Lower leg skin (tissue), 3 donors: Measurements from ENCODE around the gene BPIFA2.

Experiments
- POLR2A ChIP-seq, 2 donors: fragments of 450-650 bp; IDR thresholded peaks; one replicate each; pipeline ENCODE4 v1.6.1; 2016 to 2017; ENCODE audit warnings: antibody characterized with exemption in 2 of 2, mild to moderate bottlenecking in 1 of 2, moderate library complexity in 1 of 2
- TF ChIP-seq, protein P1 (sequence below), 3 donors: fragments of 450-650 bp; IDR thresholded peaks; one replicate each; pipeline ENCODE4 v1.5.1; 2016; ENCODE audit warnings: antibody characterized with exemption in 3 of 3, mild to moderate bottlenecking in 3 of 3, moderate library complexity in 2 of 3

DNA sequence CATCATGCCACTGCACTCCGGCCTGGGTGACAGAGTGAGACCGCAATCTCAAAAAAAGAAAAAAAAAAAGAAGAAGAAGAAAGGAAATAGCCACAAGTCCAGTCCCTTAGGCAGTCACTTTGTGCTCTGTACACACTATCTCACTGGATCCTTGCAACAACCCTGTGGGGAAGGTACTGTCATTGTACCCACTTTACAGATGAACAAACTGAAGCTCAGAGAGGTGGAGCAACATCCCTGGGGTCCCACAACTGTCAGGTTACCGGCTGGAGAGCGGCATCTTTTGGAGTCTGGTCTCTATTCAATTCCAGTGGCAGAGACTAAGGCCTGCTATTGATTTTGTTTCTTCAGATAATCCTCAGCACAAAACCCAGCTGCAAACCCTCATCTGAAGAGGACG lies 12.2 kb downstream of the BPIFA2 start:
- no peak for TF ChIP-seq POLR2A (IDR thresholded peaks at IDR 0.05)
- TF ChIP-seq, protein P1, sequence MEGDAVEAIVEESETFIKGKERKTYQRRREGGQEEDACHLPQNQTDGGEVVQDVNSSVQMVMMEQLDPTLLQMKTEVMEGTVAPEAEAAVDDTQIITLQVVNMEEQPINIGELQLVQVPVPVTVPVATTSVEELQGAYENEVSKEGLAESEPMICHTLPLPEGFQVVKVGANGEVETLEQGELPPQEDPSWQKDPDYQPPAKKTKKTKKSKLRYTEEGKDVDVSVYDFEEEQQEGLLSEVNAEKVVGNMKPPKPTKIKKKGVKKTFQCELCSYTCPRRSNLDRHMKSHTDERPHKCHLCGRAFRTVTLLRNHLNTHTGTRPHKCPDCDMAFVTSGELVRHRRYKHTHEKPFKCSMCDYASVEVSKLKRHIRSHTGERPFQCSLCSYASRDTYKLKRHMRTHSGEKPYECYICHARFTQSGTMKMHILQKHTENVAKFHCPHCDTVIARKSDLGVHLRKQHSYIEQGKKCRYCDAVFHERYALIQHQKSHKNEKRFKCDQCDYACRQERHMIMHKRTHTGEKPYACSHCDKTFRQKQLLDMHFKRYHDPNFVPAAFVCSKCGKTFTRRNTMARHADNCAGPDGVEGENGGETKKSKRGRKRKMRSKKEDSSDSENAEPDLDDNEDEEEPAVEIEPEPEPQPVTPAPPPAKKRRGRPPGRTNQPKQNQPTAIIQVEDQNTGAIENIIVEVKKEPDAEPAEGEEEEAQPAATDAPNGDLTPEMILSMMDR (IDR thresholded peaks at IDR 0.05), result no peak
